ENCODE data around the gene KRT13.

GRCh38 chr17:41511716-41512115 is 6.3 kb upstream of the KRT13 start:
- no peak for TF ChIP-seq CTCF (IDR thresholded peaks at IDR 0.05)
- TF ChIP-seq POLR2A (IDR thresholded peaks at IDR 0.05), result no peak
